ENCODE results near the gene IRX6. TPM values are rescaled to one million over a fixed set of nuclear protein-coding genes. Genes with fewer than 3 reads are reported as not detected.
A peak's percentile ranks its signal among the peaks of the same experiment; 100 is the strongest.

The IRX6 gene
- total RNA-seq: 0.05 and 0.13 TPM in 2 replicates
- polyA plus RNA-seq (2012): 0.03 TPM

- DNase-seq (ENCODE audit: low read depth): peak; percentile 10
These were observed at the start of gene IRX6 for GRCh38 chr16:55323637-55324271. Gene IRX6, plus strand, starts transcription at chr16:55324203. Its CDS starts 889 bp downstream, at chr16:55325092.

GRCh38 chr16:55274391-55274790 lies 49.6 kb upstream of the IRX6 start:
- no peak for DNase-seq (ENCODE audit: low read depth)

GRCh38 chr16:55275167-55275566 lies 48.8 kb upstream of the IRX6 start:
- no peak for DNase-seq (ENCODE audit: low read depth)

GRCh38 chr16:55275869-55276268 lies 48.1 kb upstream of the IRX6 start:
- DNase-seq (ENCODE audit: low read depth): no peak

- DNase-seq (ENCODE audit: low read depth): no peak
These were observed 46.5 kb upstream of the IRX6 start for GRCh38 chr16:55277536-55277935.

GRCh38 chr16:55279598-55279997 lies 44.4 kb upstream of the IRX6 start:
- no peak for DNase-seq (ENCODE audit: low read depth)

- peak; percentile 31 for DNase-seq (ENCODE audit: low read depth)
These were observed 43.4 kb upstream of the IRX6 start for GRCh38 chr16:55280587-55280986.

GRCh38 chr16:55282441-55282840 lies 41.6 kb upstream of the IRX6 start:
- no peak for DNase-seq (ENCODE audit: low read depth)

- no peak for DNase-seq (ENCODE audit: low read depth)
These were observed 39.9 kb upstream of the IRX6 start for GRCh38 chr16:55283812-55284717.

GRCh38 chr16:55284718-55285099 lies 39.3 kb upstream of the IRX6 start:
- no peak for DNase-seq (ENCODE audit: low read depth)

GRCh38 chr16:55285586-55285985 lies 38.4 kb upstream of the IRX6 start:
- no peak for DNase-seq (ENCODE audit: low read depth)

GRCh38 chr16:55289353-55289752 lies 34.6 kb upstream of the IRX6 start:
- no peak for DNase-seq (ENCODE audit: low read depth)

- no peak for DNase-seq (ENCODE audit: low read depth)
These were observed 32.2 kb upstream of the IRX6 start for GRCh38 chr16:55291847-55292246.

- DNase-seq (ENCODE audit: low read depth): no peak
These were observed 31.5 kb upstream of the IRX6 start for GRCh38 chr16:55292491-55292890.

GRCh38 chr16:55294129-55294528 lies 29.9 kb upstream of the IRX6 start:
- no peak for DNase-seq (ENCODE audit: low read depth)

- DNase-seq (ENCODE audit: low read depth): peak; percentile 24
These were observed 29.1 kb upstream of the IRX6 start for GRCh38 chr16:55294931-55295342.

- peak; percentile 1 for DNase-seq (ENCODE audit: low read depth)
These were observed 26.7 kb upstream of the IRX6 start for GRCh38 chr16:55297062-55297909.

- no peak for DNase-seq (ENCODE audit: low read depth)
These were observed 26.0 kb upstream of the IRX6 start for GRCh38 chr16:55297910-55298479.

- no peak for DNase-seq (ENCODE audit: low read depth)
These were observed 22.5 kb upstream of the IRX6 start for GRCh38 chr16:55301385-55302008.

- DNase-seq (ENCODE audit: low read depth): no peak
These were observed 21.4 kb upstream of the IRX6 start for GRCh38 chr16:55302635-55303034.

- DNase-seq (ENCODE audit: low read depth): no peak
These were observed 15.0 kb upstream of the IRX6 start for GRCh38 chr16:55308973-55309372.
